Esophagus squamous epithelium (tissue), 5 donors: ENCODE data around the gene ADAMTS3. TPM values are rescaled to one million over a fixed set of nuclear protein-coding genes. Genes with fewer than 3 reads are reported as not detected.

ENCODE experiments used
- DNase-seq: peaks from one replicate; lab custom pipeline; 2025; lab: John Stamatoyannopoulos, UW
- H3K27ac ChIP-seq, 4 donors: fragments of 200-600 bp; sonication (generic); one replicate each; pipeline ENCODE4 v1.5.1; 2016 to 2019; ENCODE audit warnings: mild to moderate bottlenecking in 1 of 4
- H3K27me3 ChIP-seq, 4 donors: fragments of 200-600 bp; sonication (generic); 1 replicate in 3 of 4; 2 replicates in 1 of 4; pipeline versions ENCODE4 v1.5.1 to v1.6.0; 2017 to 2021; ENCODE audit warnings: antibody characterized with exemption in 1 of 4
- H3K36me3 ChIP-seq, 3 donors: fragments of 200-600 bp; sonication (generic); one replicate each; pipeline ENCODE4 v1.5.1; 2016 to 2019
- H3K4me1 ChIP-seq, 3 donors: fragments of 200-600 bp; sonication (generic); one replicate each; pipeline ENCODE4 v1.5.1; 2017 to 2019
- H3K4me3 ChIP-seq, 4 donors: fragments of 200-600 bp; sonication (generic); 1 replicate in 3 of 4; 2 replicates in 1 of 4; pipeline ENCODE4 v1.5.1; 2016 to 2019; ENCODE audit warnings: mild to moderate bottlenecking in 2 of 4, moderate library complexity in 1 of 4
- H3K9me3 ChIP-seq, 3 donors: fragments of 200-600 bp; sonication (generic); one replicate each; pipeline ENCODE4 v1.5.1; 2016 to 2019
- CTCF ChIP-seq, 6 experiments: fragments of 450-650 bp in 4 of 6; fragments of 200-600 bp in 2 of 6; sonication (generic) in 2 of 6; IDR thresholded peaks; one replicate each; pipeline ENCODE4 v1.5.1; 2016 to 2019; ENCODE audit warnings: antibody characterized with exemption in 6 of 6, mild to moderate bottlenecking in 4 of 6, moderate library complexity in 4 of 6
- POLR2A ChIP-seq, 4 donors: fragments of 450-650 bp; IDR thresholded peaks; one replicate each; pipeline ENCODE4 v1.6.1; 2017; ENCODE audit warnings: antibody characterized with exemption in 4 of 4, mild to moderate bottlenecking in 4 of 4, moderate library complexity in 3 of 4
- WGBS, 2 donors: methylation state at CpG; one replicate each; pipeline ENCODE4 v1.1.5; 2018; 5-methylcytosine and 5-hydroxymethylcytosine counted together
- intact Hi-C: fragments of 100-400 bp; cut with DNase I; formaldehyde crosslinking; loops from one replicate; pipeline ENCODE4 v1.15.0; 2022
- total RNA-seq, 4 donors: library from RNA; depleted of rRNA; stranded (reverse); fragments of >200 nt; gene quantifications; one replicate each; pipeline ENCODE4 v1.1.0, GENCODE V29; 2016
- donor health status: DM: yes; HTN: yes; CAD: no.

ADAMTS3 gene
- total RNA-seq, 4 donors from 2014 or later = 0.15 to 0.57 (median 0.18) TPM; not detected in 1

- intact Hi-C loops = no loop called here
- H3K27me3 ChIP-seq = no peaks in the 10 kb centered on the region
- TF ChIP-seq CTCF (IDR thresholded peaks at IDR 0.05) (no peak), POLR2A (IDR thresholded peaks at IDR 0.05) (no peak)
- no peaks in the 10 kb centered on the region for H3K9me3 ChIP-seq
- WGBS, 2 donors = 53 to 66% methylated on average over 2 of the region's 2 CpGs
- no peaks in the 10 kb centered on the region for H3K36me3 ChIP-seq
- H3K27ac ChIP-seq = no peak overlapping the region
- H3K4me1 ChIP-seq = no peaks in the 10 kb centered on the region
- no peak overlapping the region for H3K4me3 ChIP-seq
- no peak for DNase-seq
These were observed 61.9 kb downstream of the ADAMTS3 start for GRCh38 chr4:72507167-72507566.

DNA sequence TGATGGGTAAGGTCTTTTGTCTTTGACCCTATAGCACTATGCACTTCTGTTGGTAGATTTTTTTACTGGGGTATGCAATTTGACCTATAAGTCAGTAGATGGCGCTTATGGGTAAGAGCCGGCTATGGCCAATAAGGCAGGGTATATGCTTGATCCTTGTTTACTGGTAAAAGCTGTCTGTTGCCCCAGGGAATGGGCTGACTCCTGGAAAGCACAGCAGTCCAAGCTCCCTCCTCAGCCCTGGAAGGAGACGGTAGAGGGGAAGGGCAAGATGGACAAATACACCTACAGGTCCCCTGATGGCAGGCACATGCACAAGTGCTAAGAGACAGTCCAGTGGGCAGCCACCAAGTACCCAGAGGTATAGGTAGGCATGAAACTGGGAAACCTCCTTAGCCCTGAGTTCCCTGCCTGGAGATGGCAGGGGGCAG is 63.7 kb downstream of the ADAMTS3 start:
- Histone ChIP-seq H3K9me3 (peaks cover 0 to 6% (median 3%) of the 10 kb centered on the region in 3 donors), H3K27ac (no peak overlapping the region), H3K36me3 (no peaks in the 10 kb centered on the region), H3K4me1 (no peaks in the 10 kb centered on the region), H3K4me3 (no peak overlapping the region), H3K27me3 (no peaks in the 10 kb centered on the region)
- intact Hi-C loops = no loop called here
- TF ChIP-seq POLR2A (IDR thresholded peaks at IDR 0.05) = no peak
- TF ChIP-seq CTCF (IDR thresholded peaks at IDR 0.05) = peak in 5 of 6 experiments; percentile 25 to 69 (median 37)
- DNase-seq = no peak
- 0 to 6% methylated on average over 1 to 3 of the region's 3 CpGs for WGBS, 2 donors

- WGBS, 2 donors = 56 to 68% methylated on average over 2 of the region's 2 CpGs
- TF ChIP-seq POLR2A (IDR thresholded peaks at IDR 0.05) = no peak
- TF ChIP-seq CTCF (IDR thresholded peaks at IDR 0.05) = no peak
- Histone ChIP-seq H3K27me3 (no peaks in the 10 kb centered on the region), H3K4me1 (no peaks in the 10 kb centered on the region), H3K9me3 (peaks cover 0 to 10% (median 7%) of the 10 kb centered on the region in 3 donors), H3K4me3 (no peak overlapping the region), H3K36me3 (no peaks in the 10 kb centered on the region), H3K27ac (no peak overlapping the region)
- intact Hi-C loops = no loop called here
- no peak for DNase-seq
These were observed 68.8 kb downstream of the ADAMTS3 start for GRCh38 chr4:72500214-72500613.

GRCh38 chr4:72496119-72496518 is 72.9 kb downstream of the ADAMTS3 start:
- Histone ChIP-seq H3K27me3 (no peaks in the 10 kb centered on the region), H3K36me3 (no peaks in the 10 kb centered on the region), H3K4me1 (no peaks in the 10 kb centered on the region), H3K4me3 (no peak overlapping the region), H3K9me3 (peaks cover 0 to 10% (median 7%) of the 10 kb centered on the region in 3 donors), H3K27ac (no peak overlapping the region)
- intact Hi-C loops = no loop called here
- DNase-seq = no peak
- TF ChIP-seq POLR2A (IDR thresholded peaks at IDR 0.05) (no peak), CTCF (IDR thresholded peaks at IDR 0.05) (no peak)
- WGBS, 2 donors = 30 to 42% methylated on average over 1 of the region's 1 CpG

- Histone ChIP-seq H3K27ac (no peak overlapping the region), H3K36me3 (no peaks in the 10 kb centered on the region), H3K4me1 (no peaks in the 10 kb centered on the region), H3K27me3 (no peaks in the 10 kb centered on the region), H3K9me3 (no peaks in the 10 kb centered on the region), H3K4me3 (no peak overlapping the region)
- no peak for DNase-seq
- intact Hi-C loops = no loop called here
- TF ChIP-seq CTCF (IDR thresholded peaks at IDR 0.05) = no peak
- TF ChIP-seq POLR2A (IDR thresholded peaks at IDR 0.05) = no peak
These were observed 74.9 kb downstream of the ADAMTS3 start for GRCh38 chr4:72494156-72494555.
